H1 (cell line): ENCODE results near the gene OR10P1. TPM values are rescaled to one million over a fixed set of nuclear protein-coding genes. Genes with fewer than 3 reads are reported as not detected.

Experiments
- polyA plus RNA-seq, 7 experiments: library from polyadenylated mRNA; depleted of rRNA in 3 of 7; stranded (reverse) in 5 of 7; unstranded in 2 of 7; fragments of >200 nt in 5 of 7; fragments of 200-250 nt in 2 of 7; gene quantifications; 1 replicate in 5 of 7; 2 replicates in 1 of 7; 4 replicates in 1 of 7; pipeline versions ENCODE4 v1.2.1 to v1.2.3, GENCODE V29; 2011 to 2013; ENCODE audit warnings: missing spikeins in 2 of 7, mixed read lengths in 2 of 7
- total RNA-seq: library from RNA; stranded (reverse); fragmentation: NEBNext Ultra II Directional; extraction: Animal tissue kit (Norgen Biotek cat#: 25700); gene quantifications from 2 replicates; pipeline ENCODE4 v1.2.1, GENCODE V29; 2021
- TF ChIP-seq, protein P1 (sequence below): IDR thresholded peaks from 2 replicates; pipeline ENCODE4 v1.6.1; 2012; ENCODE audit warnings: low read length, inconsistent platforms

The OR10P1 gene
- total and polyA plus RNA-seq, 2 of the 8 experiments (the other 6 are each of a cell fraction or from before 2014, with no cell fraction given), result not detected

DNA sequence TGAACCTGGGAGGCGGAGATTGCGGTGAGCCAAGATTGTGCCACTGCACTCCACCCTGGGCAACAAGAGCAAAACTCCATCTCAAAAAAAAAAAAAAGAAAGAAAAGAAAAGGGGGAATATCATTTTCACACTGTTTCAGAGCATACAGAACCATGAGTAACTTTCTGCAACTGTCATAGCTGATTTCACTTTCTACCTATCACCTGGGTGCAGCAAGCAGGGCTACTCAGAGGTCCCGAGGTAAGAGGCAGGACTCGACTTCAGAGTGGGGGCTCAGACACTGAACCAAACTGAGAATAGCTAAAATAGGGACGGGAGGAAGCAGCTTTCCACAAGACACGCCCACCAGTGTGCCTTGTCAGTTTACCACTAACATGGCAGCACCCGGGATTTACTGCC, 29.8 kb downstream of the OR10P1 start (continued):
- TF ChIP-seq, protein P1, sequence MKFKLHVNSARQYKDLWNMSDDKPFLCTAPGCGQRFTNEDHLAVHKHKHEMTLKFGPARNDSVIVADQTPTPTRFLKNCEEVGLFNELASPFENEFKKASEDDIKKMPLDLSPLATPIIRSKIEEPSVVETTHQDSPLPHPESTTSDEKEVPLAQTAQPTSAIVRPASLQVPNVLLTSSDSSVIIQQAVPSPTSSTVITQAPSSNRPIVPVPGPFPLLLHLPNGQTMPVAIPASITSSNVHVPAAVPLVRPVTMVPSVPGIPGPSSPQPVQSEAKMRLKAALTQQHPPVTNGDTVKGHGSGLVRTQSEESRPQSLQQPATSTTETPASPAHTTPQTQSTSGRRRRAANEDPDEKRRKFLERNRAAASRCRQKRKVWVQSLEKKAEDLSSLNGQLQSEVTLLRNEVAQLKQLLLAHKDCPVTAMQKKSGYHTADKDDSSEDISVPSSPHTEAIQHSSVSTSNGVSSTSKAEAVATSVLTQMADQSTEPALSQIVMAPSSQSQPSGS, result no peak
- TF ChIP-seq, all 59 proteins: peak for 0
